ENCODE data around the gene EEF2K. TPM values are rescaled to one million over a fixed set of nuclear protein-coding genes. Genes with fewer than 3 reads are reported as not detected.
A peak's percentile ranks its signal among the peaks of the same experiment; 100 is the strongest.

The EEF2K gene
- total RNA-seq, 2 experiments from 2014 or later: 10.1 to 13.2 TPM

- H3K27me3 ChIP-seq (ENCODE audit: control insufficient read depth in 1 of 2, insufficient read depth in 2 of 2, low read length in 2 of 2): no peaks in the 10 kb centered on the region
- H3K9me3 ChIP-seq (ENCODE audit: control insufficient read depth in 1 of 2, insufficient read depth in 1 of 2, low read length in 2 of 2): no peaks in the 10 kb centered on the region
- Mint-ChIP-seq H3K4me3 (no peak overlapping the region), H3K9me3 (no peaks in the 10 kb centered on the region), H3K27ac (peak overlapping the region; percentile 96), H3K27me3 (no peaks in the 10 kb centered on the region), H3K36me3 (ENCODE audit: low read depth) (peaks cover 11% of the 10 kb centered on the region), H3K4me1 (ENCODE audit: low read depth) (peaks cover 24% of the 10 kb centered on the region)
- CTCF ChIA-PET: no interaction called here
- ATAC-seq (ENCODE audit: poor library complexity) (no peak), DNase-seq (peak in 1 of 14 experiments; percentile 33)
- no peak for TF ChIP-seq CTCF (IDR thresholded peaks at IDR 0.05)
- POLR2A ChIA-PET: interaction anchor here (7.1 kb wide), 1 partner anchor 177 kb away, joined by 98 read pairs; the partner anchor contains the start of gene MOSMO
- H3K36me3 ChIP-seq (ENCODE audit: insufficient read depth, low read length): no peaks in the 10 kb centered on the region
- peaks cover 42% of the 10 kb centered on the region for H3K4me1 ChIP-seq (ENCODE audit: insufficient read depth, low read length)
- no peak overlapping the region for H3K4me3 ChIP-seq (ENCODE audit: low read length)
- intact Hi-C loops (cut with DNase I, micrococcal nuclease): loop anchor here (2.0 to 10.0 kb wide), 5 partner anchors 108 to 589 kb away; partner anchors contain the start of genes CDR2 (in 1 of the 2) and METTL9 (in 1 of the 2)
- H3K27ac ChIP-seq (ENCODE audit: low read depth in 1 of 2, low read length in 2 of 2): peak overlapping the region in 1 of 2 donors; percentile 23
Measured at GRCh38 chr16:22186517-22186916, 19.6 kb upstream of the EEF2K start.

- intact Hi-C loops (cut with DNase I, micrococcal nuclease): loop anchor here (1.0 to 10.0 kb wide), 6 partner anchors 113 to 591 kb away; partner anchors contain the start of genes PDZD9 (in 2 of the 2), CDR2 (in 1 of the 2) and METTL9 (in 1 of the 2)
- ChIA-PET CTCF (interaction anchor here (0.6 to 3.2 kb wide), 26 partner anchors 14 to 237 kb away, joined by 3 to 34 read pairs (median 4); partner anchors contain the start of genes EEF2K, MOSMO, PDZD9 and POLR3E), POLR2A (interaction anchor here (1.0 to 8.7 kb wide), 9 partner anchors 109 to 608 kb away, joined by 3 to 157 read pairs (median 8); partner anchors contain the start of genes MOSMO, PDZD9 and POLR3E)
Measured at GRCh38 chr16:22188267-22188594, 17.8 kb upstream of the EEF2K start.

More at GRCh38 chr16:22188267-22188594, 17.8 kb upstream of the EEF2K start:
- no peaks in the 10 kb centered on the region for H3K36me3 ChIP-seq (ENCODE audit: insufficient read depth, low read length)
- Mint-ChIP-seq H3K36me3 (ENCODE audit: low read depth) (peaks cover 11% of the 10 kb centered on the region), H3K4me1 (ENCODE audit: low read depth) (peaks cover 38% of the 10 kb centered on the region), H3K9me3 (no peaks in the 10 kb centered on the region), H3K27me3 (no peaks in the 10 kb centered on the region), H3K4me3 (no peak overlapping the region), H3K27ac (peak overlapping the region; percentile 96)
- no peak overlapping the region for H3K4me3 ChIP-seq (ENCODE audit: low read length)
- H3K9me3 ChIP-seq (ENCODE audit: control insufficient read depth in 1 of 2, insufficient read depth in 1 of 2, low read length in 2 of 2): no peaks in the 10 kb centered on the region
- H3K4me1 ChIP-seq (ENCODE audit: insufficient read depth, low read length): peaks cover 59% of the 10 kb centered on the region
- no peaks in the 10 kb centered on the region for H3K27me3 ChIP-seq (ENCODE audit: control insufficient read depth in 1 of 2, insufficient read depth in 2 of 2, low read length in 2 of 2)
- H3K27ac ChIP-seq (ENCODE audit: low read depth in 1 of 2, low read length in 2 of 2): peak overlapping the region; percentile 99 to 100
- no peak for DNase-seq
- no peak for TF ChIP-seq CTCF (IDR thresholded peaks at IDR 0.05)
- no peak for ATAC-seq (ENCODE audit: poor library complexity)
